Activated CD8-positive, alpha-beta memory T cell treated with anti-CD3 and anti-CD28 coated beads, Interleukin-2, amount 50 U/mL, for 24 hours (primary cell): ENCODE measurements around the gene PANK2.
"Not testable (repeated sequence)": the region's sequence is repeated elsewhere in the genome, so short reads cannot be mapped to it uniquely, and the experiment has no call there.

ENCODE experiments used
- DNase-seq: peaks from one replicate; pipeline ENCODE4 v3.0.0-alpha.2; 2020; ENCODE audit errors: extremely low read depth

Gene PANK2

DNA sequence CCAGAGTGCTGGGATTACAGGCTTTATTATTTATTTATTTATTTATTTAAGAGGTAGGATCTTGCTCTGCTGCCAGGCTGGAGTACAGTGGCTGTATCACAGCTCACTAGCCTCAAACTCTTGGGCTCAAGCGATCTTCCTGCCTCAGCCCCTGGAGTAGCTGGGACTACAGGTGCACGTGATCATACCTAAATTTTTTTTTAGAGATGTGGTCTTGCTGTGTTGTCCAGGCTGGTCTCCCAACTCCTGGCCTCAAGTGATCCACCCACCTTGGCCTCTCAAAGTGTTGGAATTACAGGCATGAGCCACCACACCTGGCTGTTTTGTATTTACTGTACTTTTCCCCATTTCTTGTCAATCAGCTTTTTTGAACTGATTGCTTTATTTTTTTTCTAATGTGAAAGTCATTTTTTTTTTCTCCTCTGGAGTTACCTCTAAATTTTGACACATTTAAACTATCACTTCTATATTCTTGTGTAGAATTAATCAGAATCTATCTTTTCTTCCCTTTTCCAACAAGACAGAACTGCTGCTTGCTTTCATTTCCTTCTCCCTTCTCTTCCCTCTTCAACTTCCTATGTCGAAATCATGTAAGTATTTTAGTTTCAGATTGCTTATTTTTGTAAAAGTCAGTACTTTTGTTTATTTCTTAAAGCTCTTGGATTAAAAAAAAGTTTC lies 12.0 kb downstream of the PANK2 start:
- DNase-seq: no peak

DNA sequence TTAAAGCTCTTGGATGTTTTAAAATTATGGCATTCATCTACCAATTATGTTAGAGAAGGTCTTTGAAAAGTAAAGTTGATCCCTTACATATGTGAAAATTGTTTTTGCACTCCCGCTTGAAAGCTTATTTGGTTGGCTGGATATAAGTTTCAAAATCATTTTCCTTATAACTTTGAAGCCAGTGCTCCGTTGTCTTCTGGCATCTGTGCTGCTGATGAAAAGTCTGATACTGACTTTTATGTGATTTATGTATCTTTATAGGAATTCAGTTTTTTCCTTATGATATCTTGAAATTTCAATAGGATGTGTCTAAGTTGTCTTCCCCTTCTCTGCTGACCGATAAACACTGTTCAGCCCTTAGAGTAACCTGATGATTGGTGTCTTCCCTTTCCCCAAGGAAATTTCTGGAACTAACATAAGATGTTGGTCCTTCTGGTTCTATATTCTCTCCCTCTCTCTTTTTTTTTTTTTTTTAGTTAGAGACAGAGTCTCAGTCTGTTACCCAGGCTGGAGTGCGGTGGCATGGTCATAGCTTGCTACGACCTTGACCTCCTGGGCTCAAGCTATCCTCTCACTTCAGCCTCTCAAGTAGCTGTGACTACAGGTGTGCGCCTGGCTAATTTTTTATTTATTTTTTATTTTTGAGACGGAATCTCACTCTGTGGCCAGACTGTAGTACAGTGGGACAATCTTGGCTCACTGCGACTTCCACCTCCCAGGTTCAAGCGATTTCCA lies 12.7 kb downstream of the PANK2 start:
- no peak for DNase-seq

DNA sequence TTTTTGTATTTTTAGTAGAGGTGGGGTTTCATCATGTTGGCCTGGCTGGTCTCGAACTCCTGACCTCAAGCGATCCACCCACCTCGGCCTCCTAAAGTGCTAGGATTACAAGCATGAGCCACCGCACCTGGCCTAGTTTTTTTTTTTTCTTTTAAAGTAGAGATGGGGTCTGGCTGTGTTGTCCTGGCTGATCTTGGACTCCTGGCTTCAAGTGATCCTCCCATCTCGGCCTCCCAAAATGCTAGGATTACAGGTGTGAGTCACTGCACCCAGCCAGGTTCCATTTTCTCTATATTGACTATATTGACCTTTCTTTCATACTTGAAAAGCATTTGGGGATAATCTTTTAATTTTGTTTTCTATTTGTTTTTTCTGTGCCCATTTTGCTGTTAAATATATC lies 13.3 kb downstream of the PANK2 start:
- no peak for DNase-seq

DNA sequence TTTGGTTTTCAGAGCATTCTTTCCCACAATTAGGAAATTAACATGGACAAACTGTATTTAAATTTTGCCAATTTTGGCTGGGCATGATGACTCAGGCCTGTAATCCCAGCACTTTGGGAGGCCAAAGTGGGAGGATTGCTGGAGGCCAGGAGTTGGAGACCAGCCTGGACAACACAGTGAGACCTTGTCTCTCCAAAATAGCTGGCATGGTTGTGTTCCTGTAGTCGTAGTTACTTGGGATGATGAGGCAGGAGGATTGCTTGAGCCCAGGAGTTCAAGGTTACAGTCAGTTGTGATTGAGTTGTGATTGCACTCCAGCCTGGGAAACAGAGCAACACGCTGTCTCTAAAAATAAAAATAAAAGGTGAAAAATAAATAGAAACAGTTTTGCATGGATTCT lies 15.0 kb downstream of the PANK2 start:
- no peak for DNase-seq

DNA sequence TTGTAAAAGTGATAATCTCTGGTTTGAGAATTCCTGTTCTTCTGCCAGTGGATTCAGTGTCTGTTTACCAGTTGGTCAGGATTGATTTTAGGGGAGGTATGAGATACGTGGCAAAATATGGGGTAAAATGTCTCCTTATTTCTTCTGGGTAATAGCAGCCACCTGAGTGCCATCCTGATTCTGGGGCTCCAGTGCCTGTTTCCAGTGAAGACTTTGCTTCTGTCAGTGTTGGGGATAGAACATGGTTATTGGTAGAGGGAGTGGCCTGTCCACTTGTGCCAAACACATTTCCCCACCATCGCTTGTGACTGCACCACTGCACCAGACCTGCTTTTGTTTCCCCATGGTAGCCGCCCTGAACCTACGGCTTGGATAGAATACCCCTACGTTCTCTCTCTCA lies 15.7 kb downstream of the PANK2 start:
- DNase-seq: no peak

DNA sequence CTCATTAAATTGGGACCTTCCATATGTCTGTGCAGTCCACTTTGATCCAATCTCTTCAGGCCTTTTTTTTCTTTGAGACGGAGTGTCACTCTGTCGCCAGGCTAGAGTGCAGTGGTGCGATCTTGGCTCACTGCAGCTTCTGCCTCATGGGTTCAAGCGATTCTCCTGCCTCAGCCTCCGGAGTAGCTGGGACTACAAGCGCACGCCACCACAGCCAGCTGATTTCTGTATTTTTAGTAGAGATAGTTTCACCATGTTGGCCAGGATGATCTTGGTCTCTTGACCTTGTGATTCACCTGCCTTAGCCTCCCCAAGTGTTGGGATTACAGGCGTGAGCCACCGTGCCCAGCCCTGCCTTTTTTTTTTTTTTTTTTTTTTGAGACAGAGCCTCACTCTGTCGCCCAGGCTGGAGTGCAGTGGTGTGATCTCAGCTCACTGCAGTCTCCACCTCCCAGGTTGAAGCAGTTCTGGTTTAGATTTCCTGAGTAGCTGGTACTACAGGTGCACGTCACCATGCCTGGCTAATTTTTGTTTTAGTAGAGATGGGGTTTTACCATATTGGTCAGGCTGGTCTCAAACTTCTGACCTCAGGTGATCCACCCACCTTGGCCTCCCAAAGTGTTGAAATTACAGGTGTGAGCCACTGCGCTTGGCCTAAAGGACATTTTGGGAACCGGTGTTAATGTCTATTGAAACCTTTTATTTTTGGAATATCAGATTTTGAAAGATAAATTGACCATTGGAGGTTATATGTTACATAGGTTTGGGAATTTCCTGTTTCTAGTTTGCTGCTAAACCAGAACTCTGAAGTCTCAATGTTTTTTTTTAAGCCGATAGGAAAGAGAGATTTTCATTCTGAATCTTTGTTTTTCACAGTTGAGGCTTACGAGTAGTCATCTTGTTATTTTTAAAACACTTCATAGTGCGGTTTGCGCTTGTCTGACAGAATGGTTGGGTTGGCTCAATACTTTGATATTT lies 17.8 kb downstream of the PANK2 start:
- DNase-seq: not testable (repeated sequence)

DNA sequence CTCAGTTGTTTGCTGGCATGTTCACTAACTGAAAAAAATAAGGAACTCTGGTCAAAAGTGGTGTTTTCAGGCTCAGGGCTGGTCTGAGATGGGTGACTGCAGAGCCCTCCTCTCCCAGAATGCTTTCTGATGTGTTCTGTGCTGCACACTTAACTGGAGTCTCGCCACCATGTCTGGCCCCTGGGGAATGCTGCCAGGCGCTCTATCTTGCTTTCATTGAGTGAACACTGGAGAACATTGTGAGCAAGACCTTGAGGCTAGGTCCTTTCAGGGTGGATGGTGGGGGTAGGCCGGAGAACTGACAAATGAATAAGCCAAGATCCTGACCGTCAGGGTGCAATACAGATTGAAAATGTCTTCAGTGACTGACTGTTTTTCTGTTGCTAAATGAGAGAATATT lies 19.5 kb downstream of the PANK2 start:
- no peak for DNase-seq

DNA sequence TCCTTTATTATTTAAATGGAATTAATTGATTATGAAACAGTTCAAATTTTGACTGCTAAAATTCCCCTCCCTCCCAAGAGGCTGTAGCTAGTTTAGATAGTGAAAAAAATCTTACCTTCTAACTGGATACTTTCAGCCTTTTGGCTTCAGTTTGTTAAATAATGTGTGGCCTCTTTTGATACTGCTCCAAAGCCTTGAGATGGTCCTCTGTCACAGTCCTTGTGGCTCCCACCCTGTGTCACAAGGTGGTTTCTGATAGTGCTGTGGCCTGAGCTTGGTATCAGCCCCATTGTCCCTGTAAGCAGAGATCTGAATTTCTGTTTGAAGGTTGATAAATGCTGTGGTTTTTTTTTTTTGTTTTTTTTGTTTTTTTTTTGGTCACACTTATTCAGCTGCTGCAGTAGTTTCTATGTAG lies 20.8 kb downstream of the PANK2 start:
- DNase-seq: no peak

DNA sequence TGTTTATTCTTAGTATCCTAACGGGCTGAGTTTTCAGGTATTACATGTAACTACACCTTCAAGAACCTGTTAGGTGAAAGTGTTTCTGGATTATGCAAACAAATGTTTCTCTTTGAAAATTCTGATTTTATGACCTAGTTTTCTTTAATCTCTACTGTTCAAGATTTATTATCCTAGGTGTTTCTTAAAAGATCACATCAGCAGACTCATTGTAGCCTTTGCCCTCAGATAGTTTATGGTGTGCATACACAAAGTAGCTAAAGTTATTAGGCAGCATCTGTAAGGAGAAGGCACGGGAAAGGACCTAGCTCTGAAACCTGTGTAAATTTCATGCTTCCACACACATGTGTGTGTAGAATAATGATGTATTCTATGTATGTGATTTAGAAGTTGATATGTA lies 21.7 kb downstream of the PANK2 start:
- no peak for DNase-seq

DNA sequence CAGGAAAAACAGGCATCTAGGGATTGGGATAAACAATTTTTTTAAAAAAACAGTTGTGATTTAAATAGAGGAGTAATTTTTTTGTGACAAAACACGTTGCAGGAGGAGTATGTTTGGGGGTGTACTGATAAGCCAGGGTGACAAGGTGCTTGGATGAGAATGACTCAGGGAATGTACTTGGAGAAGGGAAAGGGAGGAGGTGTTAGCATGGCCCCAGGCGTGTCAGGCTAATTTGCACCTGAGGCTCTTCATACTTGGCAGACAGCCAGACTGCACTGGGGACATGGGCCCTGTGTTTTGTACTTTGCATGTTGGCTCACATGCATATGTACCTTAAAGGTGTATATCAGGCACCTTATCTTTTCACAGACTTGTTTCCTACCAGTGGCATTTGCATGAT lies 22.8 kb downstream of the PANK2 start:
- no peak for DNase-seq

DNA sequence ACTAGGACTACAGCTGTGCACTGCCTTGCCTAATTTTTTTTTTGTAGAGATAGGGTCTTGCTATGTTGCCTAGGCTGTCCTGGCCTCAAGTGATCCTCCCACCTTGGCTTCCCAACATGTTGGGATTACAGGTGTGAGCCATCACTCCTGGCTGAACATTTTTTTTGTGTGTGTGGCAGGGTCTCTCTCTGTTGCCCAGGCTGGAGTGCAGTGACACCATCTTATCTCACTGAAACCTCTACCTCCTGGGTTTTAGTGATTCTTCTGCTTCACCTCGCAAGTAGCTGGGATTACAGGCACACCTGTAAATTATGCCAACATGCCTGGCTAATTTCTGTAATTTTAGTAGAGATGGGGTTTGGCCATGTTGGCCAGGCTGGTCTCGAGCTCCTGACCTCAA lies 25.3 kb downstream of the PANK2 start:
- no peak for DNase-seq

DNA sequence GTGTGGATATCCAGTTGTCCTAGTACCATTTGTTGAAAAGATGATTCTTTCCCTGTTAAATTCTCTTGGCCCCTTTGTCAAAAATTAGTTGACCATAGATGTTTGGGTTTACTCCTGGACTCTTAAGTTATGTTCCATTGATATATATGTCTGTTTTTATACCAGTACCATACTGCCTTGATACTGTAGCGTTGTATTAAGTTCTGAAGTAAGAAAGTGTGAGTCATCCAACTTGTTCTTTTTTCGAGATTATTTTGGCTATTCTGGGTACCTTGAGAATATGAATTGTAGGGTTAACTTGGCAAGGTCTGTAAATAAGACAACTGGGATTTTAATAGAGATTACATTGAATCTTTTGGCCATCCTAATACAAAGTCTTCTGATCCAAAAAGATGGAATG lies 26.5 kb downstream of the PANK2 start:
- DNase-seq: no peak

DNA sequence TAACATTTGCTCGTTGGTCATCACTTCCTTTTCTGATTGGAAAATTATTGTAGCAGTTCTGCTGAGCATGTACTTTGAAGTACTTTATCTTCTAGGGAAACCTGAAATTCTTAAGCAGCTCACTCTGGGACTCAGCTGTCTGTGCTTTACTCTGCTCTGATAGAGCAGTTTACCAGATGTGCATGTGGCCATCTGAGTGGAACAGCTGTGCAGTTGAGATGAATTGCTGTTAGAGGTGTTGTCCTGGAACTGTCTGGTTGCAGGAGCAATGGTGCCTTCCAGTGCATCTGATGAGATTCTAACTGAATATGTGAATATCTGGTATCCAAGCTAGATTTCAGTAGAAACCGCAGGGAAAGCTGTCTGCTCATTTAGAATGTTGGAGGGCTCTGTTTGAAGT lies 27.2 kb downstream of the PANK2 start:
- no peak for DNase-seq

DNA sequence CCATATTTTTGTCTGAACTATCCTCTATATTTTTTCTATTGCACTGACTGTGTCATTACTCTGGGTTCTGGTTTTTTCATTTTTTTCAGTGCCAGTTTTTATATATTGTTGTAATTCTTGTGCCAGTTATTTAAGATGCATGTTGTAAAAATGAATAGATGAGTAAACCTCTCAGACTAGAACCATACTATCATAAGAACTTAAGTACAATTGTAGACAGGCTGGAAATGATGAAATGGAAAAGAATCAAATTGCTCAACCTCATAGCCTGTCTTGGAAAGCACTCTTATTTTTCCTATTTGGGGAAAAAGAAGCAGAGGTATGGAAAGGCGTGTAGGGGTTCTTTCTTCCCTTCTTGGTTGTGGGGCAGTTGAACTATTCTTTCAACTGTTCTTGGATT lies 30.2 kb downstream of the PANK2 start:
- DNase-seq: no peak

DNA sequence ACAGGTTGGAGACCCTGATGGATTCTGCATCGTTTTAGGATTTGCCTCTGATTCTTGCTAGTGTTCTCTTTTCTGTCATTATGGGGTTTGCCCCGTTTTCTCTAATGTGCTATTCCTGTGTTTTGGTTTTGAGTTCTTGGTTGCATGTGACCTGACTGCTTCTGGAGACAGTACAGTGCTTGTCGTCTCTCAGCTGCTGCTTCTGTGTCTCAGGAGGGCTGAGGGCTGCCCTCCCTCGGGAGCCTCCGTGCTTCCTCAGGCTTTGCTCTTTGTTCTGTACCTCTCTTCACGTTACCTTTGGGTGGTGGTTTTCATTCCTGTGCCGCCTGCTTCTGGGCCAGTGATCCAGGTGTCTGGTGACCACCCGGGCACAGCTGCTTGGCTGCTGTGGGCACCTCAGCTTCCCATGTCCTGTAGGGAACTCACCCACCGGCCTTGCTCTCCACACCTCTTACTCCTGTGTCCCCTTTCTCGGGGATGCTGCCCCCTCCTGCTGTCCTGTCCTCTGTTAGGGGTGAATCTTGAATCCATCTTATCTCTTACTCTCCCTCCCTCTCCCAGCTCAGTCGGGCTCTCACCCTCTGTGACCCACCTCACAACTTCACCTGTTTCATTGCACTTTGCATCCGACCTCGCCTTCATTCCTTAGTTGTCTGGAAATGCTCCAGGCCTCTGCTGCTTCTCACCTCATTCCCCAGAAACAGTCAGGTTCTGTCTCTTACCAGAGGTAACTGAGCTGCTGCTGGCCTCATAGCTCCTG lies 33.2 kb downstream of the PANK2 start:
- no peak for DNase-seq

DNA sequence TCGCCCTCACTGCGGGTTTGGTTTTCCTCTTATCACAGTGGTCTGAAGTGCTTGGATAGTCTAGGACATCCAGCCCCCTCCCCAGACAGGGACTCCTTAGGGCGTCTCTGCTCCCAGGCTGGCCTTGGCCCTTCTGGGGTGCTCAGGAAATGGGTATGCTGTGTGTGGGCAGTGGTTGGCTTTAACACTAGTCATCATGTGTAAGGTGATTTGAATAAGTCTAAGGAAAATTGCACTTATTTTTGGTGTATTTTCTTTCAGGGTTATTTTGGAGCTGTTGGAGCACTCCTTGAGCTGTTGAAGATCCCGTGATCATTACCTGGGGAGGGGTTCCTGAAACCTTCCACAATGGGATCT lies 33.8 kb downstream of the PANK2 start:
- no peak for DNase-seq

DNA sequence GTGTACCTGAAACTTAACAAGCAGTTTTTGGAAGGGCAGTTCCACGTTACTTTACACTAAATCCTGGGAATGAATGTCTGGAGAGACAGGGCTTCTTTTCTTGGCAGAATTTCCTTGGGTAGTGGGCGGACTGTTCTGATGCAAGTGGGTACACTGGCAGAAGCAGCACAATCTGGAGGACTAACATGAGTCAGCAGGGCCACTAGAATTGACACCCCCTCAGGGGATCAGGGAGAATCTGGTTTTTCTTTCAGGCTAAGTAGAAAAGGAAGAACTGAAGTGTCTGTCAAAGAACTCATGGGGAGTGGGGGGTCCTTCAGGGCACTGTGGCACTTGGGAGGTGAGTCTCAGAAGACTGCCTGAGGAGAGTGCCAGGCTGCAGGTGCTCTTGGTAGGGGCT lies 34.6 kb downstream of the PANK2 start:
- DNase-seq: no peak

DNA sequence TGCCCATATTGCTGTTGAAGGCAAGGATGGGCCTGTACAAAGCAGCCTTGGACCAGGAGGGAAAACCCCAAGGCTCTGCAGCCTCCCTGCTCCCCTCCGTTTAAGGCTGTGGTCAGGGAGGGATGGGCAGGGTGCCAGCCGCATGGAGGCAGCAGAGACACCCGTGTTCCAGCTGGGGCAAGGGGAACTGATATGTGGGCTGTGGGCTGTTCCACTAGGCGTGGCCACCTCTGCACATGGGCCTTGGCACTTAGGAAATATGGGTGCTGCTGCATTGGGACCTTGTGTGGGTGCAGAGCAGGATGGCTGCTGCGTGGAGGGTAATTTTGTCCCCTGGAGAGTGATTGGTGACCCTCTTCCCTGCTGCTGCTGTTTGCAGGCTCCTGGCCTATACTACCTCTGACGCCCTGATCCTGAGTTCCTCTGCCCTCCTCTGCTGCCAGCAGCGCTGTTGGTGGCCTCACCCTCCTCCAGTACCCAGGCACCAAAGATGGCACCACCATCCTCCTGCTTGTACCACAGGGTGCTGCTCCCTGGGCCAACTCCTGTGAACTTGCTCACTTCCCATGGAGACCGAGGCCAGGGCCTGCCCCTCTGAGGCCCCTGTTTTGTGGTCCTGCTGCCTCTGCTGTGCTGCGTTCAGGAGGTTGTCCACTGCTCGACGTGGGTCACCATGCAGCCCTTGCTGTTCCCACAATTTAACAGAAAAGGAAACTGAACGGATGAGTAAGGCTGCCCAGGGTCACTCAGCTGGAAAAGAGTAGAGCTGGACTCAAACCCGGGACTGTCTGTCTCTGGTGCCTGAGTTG lies 35.3 kb downstream of the PANK2 start:
- no peak for DNase-seq

DNA sequence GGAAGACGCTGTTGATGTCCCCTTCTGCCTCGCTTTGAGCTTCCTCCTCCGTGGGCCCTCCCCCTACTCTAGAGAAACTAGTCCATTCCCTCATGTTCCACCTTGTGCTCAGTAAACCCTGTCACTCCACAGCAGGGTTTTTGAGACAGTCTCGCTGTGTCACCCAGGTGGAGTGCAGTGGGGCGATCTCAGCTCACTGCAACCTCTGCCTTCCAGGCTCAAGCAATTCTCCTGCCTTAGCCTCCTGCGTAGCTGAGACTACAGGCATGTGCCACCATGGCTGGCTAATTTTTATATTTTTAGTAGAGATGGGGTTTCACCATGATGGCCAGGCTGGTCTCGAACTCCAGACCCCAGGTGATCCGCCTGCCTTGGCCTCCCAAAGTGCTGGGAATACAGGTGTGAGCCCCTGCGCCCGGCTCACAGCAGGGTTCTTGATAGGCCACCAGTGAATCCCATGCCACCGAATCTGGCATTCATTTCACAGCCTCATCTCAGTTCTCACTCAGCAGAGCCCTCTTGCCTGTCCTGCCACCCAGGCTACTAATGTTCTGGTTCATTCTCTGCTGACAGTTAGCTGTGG lies 36.0 kb downstream of the PANK2 start:
- DNase-seq: no peak

DNA sequence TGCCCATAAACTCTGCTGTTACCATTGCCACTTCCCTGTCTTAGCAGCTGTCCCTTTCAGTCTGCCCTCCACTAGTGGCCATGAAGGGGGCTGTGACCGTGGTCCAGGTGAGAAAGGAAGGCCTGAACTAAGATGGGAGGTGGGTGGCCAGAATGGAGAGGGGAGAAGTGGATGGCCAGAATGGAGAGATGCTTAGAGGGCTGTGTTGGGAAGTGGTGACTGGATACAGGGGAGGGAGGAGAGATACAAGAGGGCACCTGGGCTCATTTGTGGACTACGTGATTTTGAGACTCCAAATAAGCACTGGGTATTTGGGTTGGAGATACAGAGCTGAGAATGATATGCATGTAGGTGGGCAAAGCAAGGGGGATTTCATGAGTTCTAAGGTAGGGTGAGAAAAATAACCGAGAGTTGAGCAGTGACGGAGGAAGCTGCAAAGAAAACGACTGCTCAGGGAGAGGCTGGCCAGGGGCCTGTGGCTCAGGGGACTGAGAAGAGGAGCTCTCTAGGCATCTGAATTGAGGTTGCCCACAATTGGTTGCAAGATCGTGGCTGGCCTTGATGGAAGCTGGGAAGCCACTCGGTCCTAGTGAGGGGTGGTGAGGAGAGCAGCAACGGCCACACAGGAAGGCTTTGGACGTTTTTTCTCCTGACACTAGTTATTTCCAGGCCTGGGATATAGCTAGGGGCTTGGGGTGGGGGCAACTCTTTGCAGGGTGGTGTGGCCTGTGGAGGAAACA lies 36.9 kb downstream of the PANK2 start:
- DNase-seq: no peak
